OCI-LY1 (cell line): ENCODE data around the gene MTMR12.
"Not testable (repeated sequence)": the region's sequence is repeated elsewhere in the genome, so short reads cannot be mapped to it uniquely, and the experiment has no call there.

Experiments used
- EZH2 ChIP-seq: fragments of 200-600 bp; sonication (generic), shearing (Covaris generic); IDR thresholded peaks from 2 replicates; pipeline ENCODE4 v1.8.0; 2017; ENCODE audit warnings: borderline replicate concordance, mixed run types, mild to moderate bottlenecking, antibody characterized with exemption, low read length, moderate library complexity, mixed read lengths
- TF ChIP-seq, protein P1 (sequence below): fragments of 200-600 bp; sonication (generic), shearing (Covaris generic); IDR thresholded peaks from 2 replicates; pipeline ENCODE4 v1.5.1; 2017; ENCODE audit warnings: mild to moderate bottlenecking, antibody characterized with exemption, low read length, moderate library complexity, mixed read lengths

DNA sequence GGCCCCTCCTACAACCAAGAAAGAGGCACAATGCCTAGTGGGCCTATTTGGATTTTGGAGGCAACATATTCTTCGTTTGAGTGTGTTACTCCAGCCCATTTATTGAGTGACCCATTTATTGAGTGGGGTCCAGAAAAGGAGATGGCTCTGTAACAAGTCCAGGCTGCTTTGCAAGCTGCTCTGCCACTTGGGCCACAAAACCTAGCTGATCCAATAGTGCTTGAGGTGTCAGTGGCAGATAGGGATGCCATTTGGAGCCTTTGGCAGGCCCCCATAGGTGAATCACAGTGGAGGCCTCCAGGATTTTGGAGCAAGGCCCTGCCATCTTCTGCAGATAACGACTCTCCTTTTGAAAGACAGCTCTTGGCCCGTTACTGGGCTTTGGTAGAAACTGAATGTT lies 22.2 kb downstream of the MTMR12 start:
- TF ChIP-seq, protein P1, sequence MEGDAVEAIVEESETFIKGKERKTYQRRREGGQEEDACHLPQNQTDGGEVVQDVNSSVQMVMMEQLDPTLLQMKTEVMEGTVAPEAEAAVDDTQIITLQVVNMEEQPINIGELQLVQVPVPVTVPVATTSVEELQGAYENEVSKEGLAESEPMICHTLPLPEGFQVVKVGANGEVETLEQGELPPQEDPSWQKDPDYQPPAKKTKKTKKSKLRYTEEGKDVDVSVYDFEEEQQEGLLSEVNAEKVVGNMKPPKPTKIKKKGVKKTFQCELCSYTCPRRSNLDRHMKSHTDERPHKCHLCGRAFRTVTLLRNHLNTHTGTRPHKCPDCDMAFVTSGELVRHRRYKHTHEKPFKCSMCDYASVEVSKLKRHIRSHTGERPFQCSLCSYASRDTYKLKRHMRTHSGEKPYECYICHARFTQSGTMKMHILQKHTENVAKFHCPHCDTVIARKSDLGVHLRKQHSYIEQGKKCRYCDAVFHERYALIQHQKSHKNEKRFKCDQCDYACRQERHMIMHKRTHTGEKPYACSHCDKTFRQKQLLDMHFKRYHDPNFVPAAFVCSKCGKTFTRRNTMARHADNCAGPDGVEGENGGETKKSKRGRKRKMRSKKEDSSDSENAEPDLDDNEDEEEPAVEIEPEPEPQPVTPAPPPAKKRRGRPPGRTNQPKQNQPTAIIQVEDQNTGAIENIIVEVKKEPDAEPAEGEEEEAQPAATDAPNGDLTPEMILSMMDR, result not testable (repeated sequence)
- not testable (repeated sequence) for TF ChIP-seq EZH2
